ENCODE data around the gene DNAJB14. TPM values are rescaled to one million over a fixed set of nuclear protein-coding genes. Genes with fewer than 3 reads are reported as not detected.

DNAJB14 gene
- total RNA-seq, 2 experiments from 2014 or later, result 34.6 to 35.7 TPM

- Mint-ChIP-seq H3K4me3 (no peak overlapping the region), H3K27ac (no peak overlapping the region), H3K9me3 (no peaks in the 10 kb centered on the region), H3K4me1 (ENCODE audit: low read depth) (peaks cover 48% of the 10 kb centered on the region), H3K36me3 (ENCODE audit: low read depth) (peaks cover 22% of the 10 kb centered on the region), H3K27me3 (ENCODE audit: low read depth) (no peaks in the 10 kb centered on the region)
- no peak for DNase-seq
- intact Hi-C loops (cut with micrococcal nuclease), result loop anchor here (2.0 to 10.0 kb wide), 2 partner anchors 13 to 705 kb away; no protein-coding TSS in a partner anchor
- CTCF ChIA-PET, result interaction anchor here (5.3 kb wide), 1 partner anchor 47 kb away, joined by 18 read pairs; no protein-coding TSS in a partner anchor
Observed at GRCh38 chr4:99859618-99860017, 86.8 kb downstream of the DNAJB14 start.

- no peaks in the 10 kb centered on the region for H3K27me3 Mint-ChIP-seq (ENCODE audit: low read depth)
- peak overlapping the region; percentile 9 for H3K4me3 Mint-ChIP-seq
- H3K4me1 Mint-ChIP-seq (ENCODE audit: low read depth), result peaks cover 64% of the 10 kb centered on the region
- intact Hi-C loops (cut with micrococcal nuclease), result loop anchor here (2.0 to 10.0 kb wide), 3 partner anchors 17 to 927 kb away; no protein-coding TSS in a partner anchor
- DNase-seq, result no peak
- CTCF ChIA-PET, result interaction anchor here (0.5 to 5.3 kb wide), 7 partner anchors 10 to 335 kb away, joined by 3 to 18 read pairs (median 3); no protein-coding TSS in a partner anchor
- peak overlapping the region; percentile 71 for H3K27ac Mint-ChIP-seq
- H3K9me3 Mint-ChIP-seq, result no peaks in the 10 kb centered on the region
- peaks cover 36% of the 10 kb centered on the region for H3K36me3 Mint-ChIP-seq (ENCODE audit: low read depth)
Observed at GRCh38 chr4:99857307-99857706, 89.1 kb downstream of the DNAJB14 start.

- CTCF ChIA-PET, result interaction anchor here (0.7 to 5.3 kb wide), 3 partner anchors 9 to 44 kb away, joined by 3 to 18 read pairs (median 3); no protein-coding TSS in a partner anchor
- H3K27me3 Mint-ChIP-seq (ENCODE audit: low read depth), result no peaks in the 10 kb centered on the region
- intact Hi-C loops (cut with micrococcal nuclease), result loop anchor here (1.0 to 10.0 kb wide), 4 partner anchors 8 to 925 kb away; no protein-coding TSS in a partner anchor
- H3K27ac Mint-ChIP-seq, result peak overlapping the region; percentile 71
- peak; percentile 48 for DNase-seq
- H3K9me3 Mint-ChIP-seq, result no peaks in the 10 kb centered on the region
- H3K36me3 Mint-ChIP-seq (ENCODE audit: low read depth), result peaks cover 30% of the 10 kb centered on the region
- peak overlapping the region; percentile 16 for H3K4me3 Mint-ChIP-seq
- H3K4me1 Mint-ChIP-seq (ENCODE audit: low read depth), result peaks cover 63% of the 10 kb centered on the region
Observed at GRCh38 chr4:99856166-99856565, 90.3 kb downstream of the DNAJB14 start.

GRCh38 chr4:99855678-99856077 lies 90.7 kb downstream of the DNAJB14 start:
- Mint-ChIP-seq H3K27ac (peak overlapping the region; percentile 74), H3K36me3 (ENCODE audit: low read depth) (peaks cover 30% of the 10 kb centered on the region), H3K9me3 (no peaks in the 10 kb centered on the region), H3K4me3 (no peak overlapping the region), H3K4me1 (ENCODE audit: low read depth) (peaks cover 66% of the 10 kb centered on the region), H3K27me3 (ENCODE audit: low read depth) (no peaks in the 10 kb centered on the region)
- intact Hi-C loops (cut with micrococcal nuclease), result loop anchor here (1.0 to 10.0 kb wide), 4 partner anchors 7 to 925 kb away; no protein-coding TSS in a partner anchor
- DNase-seq, result peak; percentile 43
- CTCF ChIA-PET, result interaction anchor here (0.7 to 5.3 kb wide), 2 partner anchors 8 to 44 kb away, joined by 3 to 18 read pairs; no protein-coding TSS in a partner anchor

- DNase-seq, result no peak
- H3K36me3 Mint-ChIP-seq (ENCODE audit: low read depth), result peaks cover 32% of the 10 kb centered on the region
- CTCF ChIA-PET, result interaction anchor here (1.5 kb wide), 1 partner anchor 38 kb away, joined by 4 read pairs; the partner anchor contains the start of gene DAPP1
- intact Hi-C loops (cut with micrococcal nuclease), result loop anchor here (5.0 to 10.0 kb wide), 5 partner anchors 142 to 1183 kb away; no protein-coding TSS in a partner anchor
- no peak overlapping the region for H3K4me3 Mint-ChIP-seq
- H3K9me3 Mint-ChIP-seq, result no peaks in the 10 kb centered on the region
- H3K4me1 Mint-ChIP-seq (ENCODE audit: low read depth), result peaks cover 77% of the 10 kb centered on the region
- H3K27ac Mint-ChIP-seq, result no peak overlapping the region
- H3K27me3 Mint-ChIP-seq (ENCODE audit: low read depth), result no peaks in the 10 kb centered on the region
Observed at GRCh38 chr4:99853999-99854398, 92.4 kb downstream of the DNAJB14 start.

GRCh38 chr4:99853190-99853589 lies 93.2 kb downstream of the DNAJB14 start:
- peak overlapping the region; percentile 42 for H3K27ac Mint-ChIP-seq
- peaks cover 84% of the 10 kb centered on the region for H3K4me1 Mint-ChIP-seq (ENCODE audit: low read depth)
- no peaks in the 10 kb centered on the region for H3K27me3 Mint-ChIP-seq (ENCODE audit: low read depth)
- DNase-seq, result no peak
- CTCF ChIA-PET, result interaction anchor here (0.6 to 1.5 kb wide), 3 partner anchors 37 to 935 kb away, joined by 3 to 4 read pairs (median 3); partner anchors contain the start of gene DAPP1
- intact Hi-C loops (cut with micrococcal nuclease), result loop anchor here (5.0 to 10.0 kb wide), 5 partner anchors 141 to 1184 kb away; no protein-coding TSS in a partner anchor
- H3K9me3 Mint-ChIP-seq, result no peaks in the 10 kb centered on the region
- peaks cover 34% of the 10 kb centered on the region for H3K36me3 Mint-ChIP-seq (ENCODE audit: low read depth)
- H3K4me3 Mint-ChIP-seq, result no peak overlapping the region

GRCh38 chr4:99852199-99852749 lies 94.1 kb downstream of the DNAJB14 start:
- H3K27me3 Mint-ChIP-seq (ENCODE audit: low read depth), result no peaks in the 10 kb centered on the region
- intact Hi-C loops (cut with micrococcal nuclease), result loop anchor here (1.0 to 10.0 kb wide), 6 partner anchors 9 to 1185 kb away; no protein-coding TSS in a partner anchor
- no peaks in the 10 kb centered on the region for H3K9me3 Mint-ChIP-seq
- DNase-seq, result no peak
- peaks cover 87% of the 10 kb centered on the region for H3K4me1 Mint-ChIP-seq (ENCODE audit: low read depth)
- CTCF ChIA-PET, result interaction anchor here (0.9 kb wide), 2 partner anchors 35 to 96 kb away, joined by 3 read pairs; no protein-coding TSS in a partner anchor
- H3K36me3 Mint-ChIP-seq (ENCODE audit: low read depth), result peaks cover 34% of the 10 kb centered on the region
- H3K27ac Mint-ChIP-seq, result peak overlapping the region; percentile 91
- peak overlapping the region; percentile 15 for H3K4me3 Mint-ChIP-seq

- Mint-ChIP-seq H3K36me3 (ENCODE audit: low read depth) (peaks cover 20% of the 10 kb centered on the region), H3K27ac (peak overlapping the region; percentile 90), H3K27me3 (ENCODE audit: low read depth) (no peaks in the 10 kb centered on the region), H3K9me3 (no peaks in the 10 kb centered on the region), H3K4me1 (ENCODE audit: low read depth) (peaks cover 84% of the 10 kb centered on the region), H3K4me3 (peak overlapping the region; percentile 15)
- DNase-seq, result peak; percentile 71
- CTCF ChIA-PET, result interaction anchor here (0.7 to 3.3 kb wide), 3 partner anchors 32 to 214 kb away, joined by 5 to 15 read pairs (median 8); partner anchors contain the start of gene DAPP1
- intact Hi-C loops (cut with micrococcal nuclease), result loop anchor here (1.0 to 10.0 kb wide), 6 partner anchors 8 to 1364 kb away; partner anchors contain the start of gene EIF4E
Observed at GRCh38 chr4:99848591-99849001, 97.8 kb downstream of the DNAJB14 start.

- intact Hi-C loops (cut with micrococcal nuclease), result loop anchor here (1.0 to 10.0 kb wide), 8 partner anchors 13 to 1363 kb away; partner anchors contain the start of genes DAPP1 and LAMTOR3
- H3K4me1 Mint-ChIP-seq (ENCODE audit: low read depth), result peaks cover 76% of the 10 kb centered on the region
- peak; percentile 61 for DNase-seq
- peak overlapping the region; percentile 90 for H3K27ac Mint-ChIP-seq
- peak overlapping the region; percentile 36 for H3K4me3 Mint-ChIP-seq
- no peaks in the 10 kb centered on the region for H3K27me3 Mint-ChIP-seq (ENCODE audit: low read depth)
- CTCF ChIA-PET, result interaction anchor here (0.6 to 3.3 kb wide), 8 partner anchors 9 to 452 kb away, joined by 3 to 15 read pairs (median 4); partner anchors contain the start of gene DAPP1
- H3K9me3 Mint-ChIP-seq, result no peaks in the 10 kb centered on the region
- peaks cover 22% of the 10 kb centered on the region for H3K36me3 Mint-ChIP-seq (ENCODE audit: low read depth)
Observed at GRCh38 chr4:99847362-99847976, 98.9 kb downstream of the DNAJB14 start.

- Mint-ChIP-seq H3K27ac (peak overlapping the region; percentile 90), H3K27me3 (ENCODE audit: low read depth) (no peaks in the 10 kb centered on the region), H3K4me3 (no peak overlapping the region), H3K4me1 (ENCODE audit: low read depth) (peaks cover 71% of the 10 kb centered on the region), H3K36me3 (ENCODE audit: low read depth) (peaks cover 24% of the 10 kb centered on the region), H3K9me3 (no peaks in the 10 kb centered on the region)
- intact Hi-C loops (cut with micrococcal nuclease), result loop anchor here (1.0 to 10.0 kb wide), 8 partner anchors 14 to 1362 kb away; partner anchors contain the start of genes DAPP1 and LAMTOR3
- CTCF ChIA-PET, result interaction anchor here (0.9 to 3.3 kb wide), 5 partner anchors 9 to 102 kb away, joined by 3 to 15 read pairs (median 8); partner anchors contain the start of gene DAPP1
- no peak for DNase-seq
Observed at GRCh38 chr4:99846891-99847290, 99.5 kb downstream of the DNAJB14 start.

Data from activated naive CD4-positive, alpha-beta T cell treated with anti-CD3 and anti-CD28 coated beads for 36 hours (primary cell).